GM12872 (cell line): Measurements from ENCODE around the gene STN1.

Experiments
- TF ChIP-seq, protein P1 (sequence below): IDR thresholded peaks from 3 replicates; pipeline ENCODE4 v1.5.1; 2011; ENCODE audit warnings: low read depth, mild to moderate bottlenecking, low read length, moderate library complexity; ENCODE audit not compliant: insufficient read depth

STN1 gene

DNA sequence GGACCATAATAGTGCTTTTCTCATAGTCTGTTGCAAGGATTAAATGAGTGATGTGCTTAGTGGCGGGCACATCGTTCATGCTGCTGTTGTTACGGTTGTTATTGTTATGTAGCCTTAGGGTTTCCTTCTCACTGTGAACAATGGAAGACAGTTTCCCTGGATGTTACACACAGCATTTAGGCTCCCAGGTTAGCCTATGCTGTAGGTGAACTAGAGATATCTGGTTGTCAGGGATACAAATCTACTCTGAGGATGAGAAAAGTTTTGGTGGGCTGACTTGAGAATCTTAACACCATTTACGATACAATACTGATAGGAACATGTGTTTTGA, 77.3 kb downstream of the STN1 start:
- TF ChIP-seq, protein P1, sequence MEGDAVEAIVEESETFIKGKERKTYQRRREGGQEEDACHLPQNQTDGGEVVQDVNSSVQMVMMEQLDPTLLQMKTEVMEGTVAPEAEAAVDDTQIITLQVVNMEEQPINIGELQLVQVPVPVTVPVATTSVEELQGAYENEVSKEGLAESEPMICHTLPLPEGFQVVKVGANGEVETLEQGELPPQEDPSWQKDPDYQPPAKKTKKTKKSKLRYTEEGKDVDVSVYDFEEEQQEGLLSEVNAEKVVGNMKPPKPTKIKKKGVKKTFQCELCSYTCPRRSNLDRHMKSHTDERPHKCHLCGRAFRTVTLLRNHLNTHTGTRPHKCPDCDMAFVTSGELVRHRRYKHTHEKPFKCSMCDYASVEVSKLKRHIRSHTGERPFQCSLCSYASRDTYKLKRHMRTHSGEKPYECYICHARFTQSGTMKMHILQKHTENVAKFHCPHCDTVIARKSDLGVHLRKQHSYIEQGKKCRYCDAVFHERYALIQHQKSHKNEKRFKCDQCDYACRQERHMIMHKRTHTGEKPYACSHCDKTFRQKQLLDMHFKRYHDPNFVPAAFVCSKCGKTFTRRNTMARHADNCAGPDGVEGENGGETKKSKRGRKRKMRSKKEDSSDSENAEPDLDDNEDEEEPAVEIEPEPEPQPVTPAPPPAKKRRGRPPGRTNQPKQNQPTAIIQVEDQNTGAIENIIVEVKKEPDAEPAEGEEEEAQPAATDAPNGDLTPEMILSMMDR = no peak

DNA sequence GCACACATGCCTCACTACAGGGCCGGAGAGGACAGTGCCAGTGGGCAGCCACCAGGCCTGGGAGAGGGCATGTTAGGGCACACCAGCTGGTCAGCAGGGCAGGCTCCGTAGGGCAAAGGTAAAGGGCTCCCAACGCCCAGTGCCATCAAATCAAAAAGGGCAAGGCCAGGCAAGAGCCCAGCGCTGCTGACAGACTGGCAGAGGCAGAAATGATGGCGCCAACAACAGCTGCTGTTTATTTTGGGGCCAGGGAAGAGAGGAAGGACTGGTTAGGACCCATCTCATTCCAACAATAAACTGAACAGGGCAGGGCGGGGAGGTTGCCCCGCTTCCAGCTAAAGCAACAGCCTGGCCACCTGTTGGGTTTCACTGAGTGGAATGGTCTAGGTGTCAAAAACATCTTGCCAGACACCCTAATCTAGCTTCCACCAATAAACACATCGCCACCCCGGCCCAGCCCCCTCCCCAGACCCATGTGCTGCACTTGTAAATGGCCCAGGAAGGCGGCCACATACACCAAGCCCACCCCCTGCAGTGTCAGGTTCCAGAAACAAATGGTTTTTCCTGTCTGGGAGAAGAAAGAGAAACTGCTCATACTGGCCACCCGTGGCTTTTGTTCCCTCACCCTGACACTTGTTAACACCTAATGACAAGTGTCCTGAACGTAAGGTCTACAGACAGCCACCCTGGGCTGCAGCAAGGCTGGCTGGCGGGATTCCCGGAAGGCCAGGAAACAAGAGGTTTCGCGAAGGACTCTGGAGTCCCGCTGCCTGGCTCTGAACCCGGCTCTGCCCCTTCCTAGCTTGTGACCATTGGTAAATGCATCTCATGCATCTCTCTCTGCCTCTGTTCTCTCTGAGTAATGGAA, 77.9 kb downstream of the STN1 start:
- TF ChIP-seq, protein P1 = no peak

DNA sequence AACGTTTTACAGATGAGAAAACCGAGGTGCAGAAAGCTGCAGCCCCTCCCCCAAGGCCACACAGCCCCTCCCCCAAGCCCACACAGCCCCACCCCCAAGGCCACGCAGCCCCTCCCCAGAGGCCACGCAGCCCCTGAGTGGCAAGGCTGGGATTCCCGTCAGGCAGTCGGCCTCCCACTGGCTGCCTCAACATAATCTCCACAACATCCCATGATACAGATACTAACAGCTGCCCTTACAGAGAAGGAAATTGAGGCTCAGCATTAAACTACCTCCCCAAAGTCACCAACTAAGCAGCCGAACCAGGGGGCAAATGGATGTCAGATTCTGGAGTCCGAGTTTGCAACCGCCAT, 78.5 kb downstream of the STN1 start:
- TF ChIP-seq, protein P1 = no peak

DNA sequence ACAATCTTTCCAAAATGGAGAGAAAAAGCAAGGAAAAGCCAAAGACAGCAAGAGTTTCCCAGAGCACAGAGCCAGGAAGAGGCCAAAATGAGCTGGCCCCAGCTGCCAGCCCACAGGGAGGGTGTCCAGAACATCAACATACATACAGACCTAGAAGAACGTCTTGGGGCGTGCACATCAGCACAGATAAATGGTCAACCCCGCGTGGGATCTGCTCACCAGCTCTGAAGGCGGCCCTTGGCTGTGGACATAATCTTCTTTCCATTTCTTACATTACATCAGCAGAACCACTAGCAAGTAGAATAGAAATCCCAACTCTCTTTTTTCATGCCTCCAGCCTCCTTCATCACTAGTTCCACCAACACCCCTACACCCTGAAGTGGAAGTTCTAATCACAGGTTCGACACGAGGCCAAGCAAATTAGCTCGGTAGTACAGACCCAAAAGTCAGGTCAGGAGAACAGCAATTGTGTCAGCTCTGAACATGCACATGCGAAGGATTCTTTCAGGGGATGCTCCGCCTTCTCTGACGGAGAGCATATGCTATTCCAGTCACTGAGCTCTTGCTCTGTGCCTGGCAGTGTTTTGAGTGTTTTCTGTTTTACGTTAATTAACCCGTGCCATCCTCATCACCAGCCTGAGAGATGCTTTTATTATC, 79.0 kb downstream of the STN1 start:
- TF ChIP-seq, protein P1 = no peak

DNA sequence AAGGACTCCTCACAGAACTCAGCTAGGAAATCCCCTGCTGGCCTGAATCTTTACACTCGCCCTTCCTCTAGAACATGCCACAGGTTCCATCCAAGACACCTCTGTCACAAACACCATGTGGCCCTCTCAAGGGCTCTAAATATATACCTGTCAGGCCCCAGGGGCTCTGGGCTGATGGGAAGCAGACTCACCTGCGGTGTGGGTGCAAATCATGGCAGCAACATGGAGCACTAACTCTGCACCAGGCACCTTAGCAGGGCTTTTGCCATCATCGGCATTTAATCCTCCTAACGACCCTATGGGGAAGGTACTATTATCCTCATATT, 80.0 kb downstream of the STN1 start:
- TF ChIP-seq, protein P1 = no peak

DNA sequence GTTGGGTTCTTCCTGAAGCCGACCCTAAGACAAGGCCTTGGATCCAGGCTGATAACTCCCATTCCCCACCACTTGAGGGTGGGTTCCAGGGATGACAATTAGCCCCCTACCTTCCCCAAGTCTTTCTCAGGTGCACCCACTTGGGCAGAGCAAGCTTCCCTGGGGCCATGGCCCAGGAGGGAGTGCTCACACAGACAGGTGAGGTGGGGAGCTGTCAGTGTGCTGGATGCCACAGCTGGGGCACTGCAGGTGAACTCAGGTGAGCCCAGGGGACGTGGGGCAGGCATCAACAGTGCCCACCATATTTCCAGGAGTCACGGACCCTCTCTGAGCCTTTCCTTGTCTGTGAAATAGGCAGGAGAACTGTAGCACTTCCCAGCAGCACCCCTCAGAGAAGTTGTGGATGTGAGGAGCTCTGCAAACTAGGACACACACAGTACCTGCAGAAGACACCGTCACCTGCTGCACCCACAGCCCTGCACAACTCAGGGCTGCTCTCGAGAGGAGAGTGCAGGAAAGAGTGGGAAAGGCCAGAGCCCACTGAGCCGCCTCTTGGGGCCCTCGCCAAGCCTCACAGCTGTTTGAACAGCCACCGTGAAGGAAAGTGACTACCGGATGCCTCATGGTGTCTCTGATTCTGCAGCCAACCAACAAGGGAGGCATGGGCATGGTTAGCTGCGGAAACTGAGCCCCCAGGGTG, 80.5 kb downstream of the STN1 start:
- TF ChIP-seq, protein P1 = no peak

DNA sequence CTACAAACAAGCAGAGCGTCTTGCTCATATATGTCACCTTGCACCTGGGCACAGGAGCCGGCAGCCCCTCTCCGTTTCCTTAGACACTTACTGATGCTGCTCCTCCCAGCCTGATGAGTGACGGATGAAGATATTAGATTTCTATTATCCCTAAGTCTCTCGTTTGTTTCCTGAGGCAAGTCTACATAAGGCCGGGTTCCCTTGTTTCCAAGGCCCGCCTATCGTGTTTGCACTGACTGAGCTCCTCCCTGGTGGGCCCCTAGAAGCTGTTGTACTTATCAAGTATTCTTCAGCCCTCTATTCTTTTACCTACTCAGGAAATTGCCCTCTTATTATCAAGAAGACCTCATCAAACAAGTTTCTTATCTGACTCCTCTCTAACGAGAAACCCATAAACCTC, 81.1 kb downstream of the STN1 start:
- TF ChIP-seq, protein P1 = no peak
